Osteocyte (in vitro differentiated cells): ENCODE measurements around the gene PRIM1. TPM values are rescaled to one million over a fixed set of nuclear protein-coding genes. Genes with fewer than 3 reads are reported as not detected.
A peak's percentile ranks its signal among the peaks of the same experiment; 100 is the strongest.

Experiments used
- DNase-seq: peaks from one replicate; pipeline ENCODE4 v3.0.0; 2021; ENCODE audit warnings: mixed read lengths; ENCODE audit not compliant: unreplicated experiment; ENCODE audit errors: extremely low spot score
- H3K27ac Mint-ChIP-seq: one replicate; pipeline ENCODE4 v1.8.0; 2021; ENCODE audit warnings: mild to moderate bottlenecking, mixed read lengths; ENCODE audit not compliant: unreplicated experiment
- H3K27me3 Mint-ChIP-seq: one replicate; pipeline ENCODE4 v1.8.0; 2021; ENCODE audit warnings: mixed read lengths; ENCODE audit not compliant: unreplicated experiment
- H3K36me3 Mint-ChIP-seq: one replicate; pipeline ENCODE4 v1.8.0; 2021; ENCODE audit warnings: mixed read lengths; ENCODE audit not compliant: unreplicated experiment
- H3K4me1 Mint-ChIP-seq: one replicate; pipeline ENCODE4 v1.8.0; 2021; ENCODE audit warnings: mixed read lengths; ENCODE audit not compliant: unreplicated experiment
- H3K4me3 Mint-ChIP-seq: one replicate; pipeline ENCODE4 v1.8.0; 2021; ENCODE audit warnings: mild to moderate bottlenecking, moderate library complexity, mixed read lengths; ENCODE audit not compliant: unreplicated experiment
- H3K9me3 Mint-ChIP-seq: one replicate; pipeline ENCODE4 v1.8.0; 2021; ENCODE audit warnings: mixed read lengths; ENCODE audit not compliant: unreplicated experiment
- CTCF ChIP-seq: fragments of 200-600 bp; sonication (generic); IDR thresholded peaks from 2 replicates; pipeline ENCODE4 v1.5.0; 2021; ENCODE audit warnings: antibody characterized with exemption, mild to moderate bottlenecking, moderate library complexity
- total RNA-seq: library from RNA; stranded (reverse); gene quantifications from 2 replicates; pipeline ENCODE4 v1.2.1, GENCODE V29; 2021

PRIM1 gene
- total RNA-seq, 1 donor from 2014 or later, result 6.2 TPM

- no peaks in the 10 kb centered on the region for H3K27me3 Mint-ChIP-seq
- H3K4me1 Mint-ChIP-seq, result peaks cover 8% of the 10 kb centered on the region
- no peak for TF ChIP-seq CTCF
- no peak overlapping the region for H3K27ac Mint-ChIP-seq
- DNase-seq, result no peak
- no peaks in the 10 kb centered on the region for H3K9me3 Mint-ChIP-seq
- no peaks in the 10 kb centered on the region for H3K36me3 Mint-ChIP-seq
- H3K4me3 Mint-ChIP-seq, result no peak overlapping the region
Measured at GRCh38 chr12:56694161-56694560, 58.0 kb downstream of the PRIM1 start.

GRCh38 chr12:56688846-56689109, 63.3 kb downstream of the PRIM1 start:
- Mint-ChIP-seq H3K27ac (peak overlapping the region; percentile 99), H3K4me3 (peak overlapping the region; percentile 98), H3K4me1 (peaks cover 37% of the 10 kb centered on the region), H3K9me3 (no peaks in the 10 kb centered on the region), H3K27me3 (no peaks in the 10 kb centered on the region), H3K36me3 (peaks cover 12% of the 10 kb centered on the region)
- no peak for TF ChIP-seq CTCF
- DNase-seq, result no peak

GRCh38 chr12:56688129-56688845, 63.8 kb downstream of the PRIM1 start, which contains the start of gene PTGES3:
Gene PTGES3 (minus strand): TSS chr12:56688284. CDS start chr12:56687999, 285 bp downstream.
- peak; percentile 99 for DNase-seq
- Mint-ChIP-seq H3K36me3 (peaks cover 12% of the 10 kb centered on the region), H3K27ac (peak within 1 kb of the TSS; percentile 99), H3K4me3 (peak within 1 kb of the TSS; percentile 98), H3K9me3 (no peaks in the 10 kb centered on the region), H3K27me3 (no peaks in the 10 kb centered on the region), H3K4me1 (peaks cover 38% of the 10 kb centered on the region)
- TF ChIP-seq CTCF, result no peak

- Mint-ChIP-seq H3K4me3 (peak overlapping the region; percentile 98), H3K4me1 (peaks cover 42% of the 10 kb centered on the region), H3K27ac (peak overlapping the region; percentile 99), H3K27me3 (no peaks in the 10 kb centered on the region), H3K9me3 (no peaks in the 10 kb centered on the region), H3K36me3 (peaks cover 12% of the 10 kb centered on the region)
- no peak for DNase-seq
- TF ChIP-seq CTCF, result no peak
Measured at GRCh38 chr12:56687223-56688128, 64.6 kb downstream of the PRIM1 start.

- peaks cover 50% of the 10 kb centered on the region for H3K4me1 Mint-ChIP-seq
- H3K36me3 Mint-ChIP-seq, result peaks cover 15% of the 10 kb centered on the region
- no peak for TF ChIP-seq CTCF
- peak overlapping the region; percentile 66 for H3K4me3 Mint-ChIP-seq
- no peaks in the 10 kb centered on the region for H3K9me3 Mint-ChIP-seq
- H3K27ac Mint-ChIP-seq, result peak overlapping the region; percentile 71
- peak; percentile 40 for DNase-seq
- H3K27me3 Mint-ChIP-seq, result no peaks in the 10 kb centered on the region
Measured at GRCh38 chr12:56684745-56685359, 67.3 kb downstream of the PRIM1 start.
